GM10266 (cell line): ENCODE data around the gene GDA.
"Not testable (repeated sequence)": the region's sequence is repeated elsewhere in the genome, so short reads cannot be mapped to it uniquely, and the experiment has no call there.

Experiments used
- DNase-seq: peaks from one replicate; pipeline ENCODE4 v3.0.0; 2012; ENCODE audit errors: extremely low spot score
- TF ChIP-seq, protein P1 (sequence below): IDR thresholded peaks from 2 replicates; pipeline ENCODE4 v1.5.1; 2012; ENCODE audit warnings: mild to moderate bottlenecking, low read depth; ENCODE audit not compliant: control insufficient read depth, insufficient read depth; ENCODE audit errors: missing control alignments

GDA gene

DNA sequence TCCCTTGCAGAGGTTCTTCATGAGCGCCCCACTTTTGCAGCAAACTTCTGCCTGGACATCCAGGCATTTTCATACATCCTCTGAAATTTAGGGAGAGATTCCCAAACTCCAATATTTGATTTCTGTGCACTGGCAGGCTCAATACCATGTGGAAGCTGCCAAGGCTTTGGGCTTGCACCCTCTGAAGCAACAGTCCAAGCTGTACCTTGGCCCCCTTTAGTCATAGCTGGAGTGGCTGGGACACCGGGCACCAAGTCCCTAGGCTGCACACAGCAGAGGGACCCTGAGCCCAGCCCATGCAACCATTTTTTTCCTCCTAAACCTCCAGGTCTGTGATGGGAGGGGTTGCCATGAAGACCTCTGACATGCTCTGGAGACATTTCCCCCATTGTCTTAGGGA, 141.1 kb downstream of the GDA start:
- DNase-seq: no peak
- TF ChIP-seq, protein P1, sequence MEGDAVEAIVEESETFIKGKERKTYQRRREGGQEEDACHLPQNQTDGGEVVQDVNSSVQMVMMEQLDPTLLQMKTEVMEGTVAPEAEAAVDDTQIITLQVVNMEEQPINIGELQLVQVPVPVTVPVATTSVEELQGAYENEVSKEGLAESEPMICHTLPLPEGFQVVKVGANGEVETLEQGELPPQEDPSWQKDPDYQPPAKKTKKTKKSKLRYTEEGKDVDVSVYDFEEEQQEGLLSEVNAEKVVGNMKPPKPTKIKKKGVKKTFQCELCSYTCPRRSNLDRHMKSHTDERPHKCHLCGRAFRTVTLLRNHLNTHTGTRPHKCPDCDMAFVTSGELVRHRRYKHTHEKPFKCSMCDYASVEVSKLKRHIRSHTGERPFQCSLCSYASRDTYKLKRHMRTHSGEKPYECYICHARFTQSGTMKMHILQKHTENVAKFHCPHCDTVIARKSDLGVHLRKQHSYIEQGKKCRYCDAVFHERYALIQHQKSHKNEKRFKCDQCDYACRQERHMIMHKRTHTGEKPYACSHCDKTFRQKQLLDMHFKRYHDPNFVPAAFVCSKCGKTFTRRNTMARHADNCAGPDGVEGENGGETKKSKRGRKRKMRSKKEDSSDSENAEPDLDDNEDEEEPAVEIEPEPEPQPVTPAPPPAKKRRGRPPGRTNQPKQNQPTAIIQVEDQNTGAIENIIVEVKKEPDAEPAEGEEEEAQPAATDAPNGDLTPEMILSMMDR: no peak

DNA sequence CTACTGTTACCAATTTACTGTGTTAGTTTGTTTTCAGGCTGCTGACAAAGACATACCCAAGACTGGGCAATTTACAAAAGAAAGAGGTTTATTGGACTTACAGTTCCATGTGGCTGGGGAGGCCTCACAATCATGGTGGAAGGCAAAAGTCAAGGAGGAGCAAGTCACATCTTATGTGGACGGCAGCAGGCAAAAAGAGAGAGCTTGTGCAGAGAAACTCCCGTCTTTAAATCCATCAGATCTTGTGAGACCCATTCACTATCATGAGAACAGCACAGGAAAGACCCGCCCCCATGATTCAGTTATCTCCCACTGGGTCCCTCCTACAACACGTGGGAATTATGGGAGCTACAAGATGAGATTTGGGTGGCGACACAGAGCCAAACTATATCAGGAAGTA, 142.3 kb downstream of the GDA start:
- DNase-seq: not testable (repeated sequence)

- peak; percentile 18 for DNase-seq
These were observed 143.0 kb downstream of the GDA start for GRCh38 chr9:72292256-72292682.

GRCh38 chr9:72292874-72293607, 143.8 kb downstream of the GDA start:
- TF ChIP-seq, protein P1: no peak
- no peak for DNase-seq

More at GRCh38 chr9:72292256-72292682, 143.0 kb downstream of the GDA start:
- TF ChIP-seq, protein P1: peak; percentile 44

GRCh38 chr9:72294936-72295335, 145.7 kb downstream of the GDA start:
- no peak for DNase-seq
- TF ChIP-seq, protein P1: no peak

DNA sequence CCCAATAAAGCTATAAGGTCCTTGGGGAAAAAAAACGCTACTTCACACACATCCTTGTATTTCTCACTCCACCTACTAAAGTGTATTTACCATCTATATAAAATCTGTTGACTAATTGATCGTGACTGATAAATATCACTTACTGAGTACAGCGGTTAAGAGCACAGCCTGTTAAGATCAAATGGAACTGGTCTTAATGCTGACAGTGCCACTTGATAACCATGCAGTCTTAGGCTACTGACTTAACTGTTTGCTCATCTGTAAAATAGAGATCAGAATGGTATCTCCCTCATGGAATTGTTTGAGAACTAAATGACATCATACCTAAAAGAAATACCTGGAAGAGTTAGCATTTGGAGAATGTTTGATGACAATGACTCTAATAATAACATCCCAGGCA, 148.3 kb downstream of the GDA start:
- TF ChIP-seq, protein P1: no peak
- no peak for DNase-seq

DNA sequence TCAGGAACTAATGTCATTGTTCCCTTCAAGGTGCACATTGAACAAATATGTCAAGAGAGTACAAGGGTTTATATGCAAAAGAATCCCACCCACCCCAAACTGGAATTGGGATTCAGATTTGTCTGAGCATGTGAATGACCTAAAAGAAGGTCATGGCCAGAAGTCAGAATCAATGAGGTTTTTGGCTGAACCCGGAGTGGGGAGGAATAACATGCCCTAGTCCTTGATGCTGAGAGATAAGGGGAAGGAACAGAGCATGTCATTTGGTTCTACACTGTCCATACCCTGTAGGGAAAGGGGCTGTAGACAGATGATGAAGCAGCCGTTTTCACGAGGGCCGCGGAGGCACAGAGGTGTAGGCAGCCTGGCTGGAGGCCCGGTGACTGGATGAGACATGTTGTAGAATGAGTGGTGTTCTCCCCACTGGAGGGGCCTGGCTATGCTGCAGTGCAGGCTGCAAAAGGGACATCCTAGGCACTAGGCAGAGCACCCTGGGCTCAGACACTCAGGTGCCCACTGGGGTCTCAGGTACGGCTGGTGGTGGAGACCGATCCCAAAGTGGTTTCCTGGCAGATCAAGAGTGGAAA, 149.9 kb downstream of the GDA start:
- no peak for DNase-seq
- TF ChIP-seq, protein P1: no peak

- DNase-seq: no peak
- TF ChIP-seq, protein P1: no peak
These were observed 151.6 kb downstream of the GDA start for GRCh38 chr9:72300873-72301272.
